GM23338 (cell line): ENCODE measurements around the gene COL4A2. TPM values are rescaled to one million over a fixed set of nuclear protein-coding genes. Genes with fewer than 3 reads are reported as not detected.

ENCODE experiments used
- ATAC-seq: fragments of 200-7000 bp; cut with Tn5 transposase; 3 replicates; pipeline ENCODE4 v1.9.1; 2020
- DNase-seq: peaks from one replicate; pipeline ENCODE4 v3.0.0-alpha.2; 2015; ENCODE audit warnings: low spot score
- H2AFZ ChIP-seq: fragments of 200-600 bp; sonication (generic); 2 replicates; pipeline ENCODE4 v1.8.0; 2016; ENCODE audit warnings: antibody characterized with exemption, mild to moderate bottlenecking, moderate library complexity
- H3F3A ChIP-seq: fragments of 200-600 bp; sonication (generic); replicated peaks from 2 replicates; pipeline ENCODE4 v1.8.0; 2017; ENCODE audit warnings: antibody characterized with exemption, mixed run types, low read depth
- H3K27ac ChIP-seq: fragments of 200-600 bp; sonication (generic); 2 replicates; pipeline ENCODE4 v1.6.1; 2016; ENCODE audit warnings: low read depth
- H3K27me3 ChIP-seq: fragments of 200-600 bp; sonication (generic); 2 replicates; pipeline ENCODE4 v1.8.0; 2016; ENCODE audit warnings: mild to moderate bottlenecking, mixed run types, moderate library complexity; ENCODE audit not compliant: insufficient read depth
- H3K36me3 ChIP-seq: fragments of 200-600 bp; sonication (generic); 2 replicates; pipeline ENCODE4 v1.8.0; 2016; ENCODE audit warnings: mild to moderate bottlenecking; ENCODE audit not compliant: insufficient read depth
- H3K4me1 ChIP-seq: fragments of 200-600 bp; sonication (generic); 2 replicates; pipeline ENCODE4 v1.8.0; 2016; ENCODE audit warnings: mild to moderate bottlenecking, moderate library complexity; ENCODE audit not compliant: insufficient read depth
- H3K4me2 ChIP-seq: fragments of 200-600 bp; sonication (generic); 2 replicates; pipeline ENCODE4 v1.7.1; 2017; ENCODE audit warnings: mixed run types
- H3K4me3 ChIP-seq: fragments of 200-600 bp; sonication (generic); 2 replicates; pipeline ENCODE4 v1.6.1; 2016; ENCODE audit warnings: mixed run types
- H3K79me2 ChIP-seq: fragments of 200-600 bp; sonication (generic); replicated peaks from 2 replicates; pipeline ENCODE4 v1.8.0; 2017; ENCODE audit warnings: mild to moderate bottlenecking; ENCODE audit not compliant: insufficient read depth
- H3K9me2 ChIP-seq: fragments of 200-600 bp; sonication (generic); 2 replicates; pipeline ENCODE4 v1.8.0; 2017; ENCODE audit not compliant: insufficient read depth
- H4K20me1 ChIP-seq: fragments of 200-600 bp; sonication (generic); replicated peaks from 2 replicates; pipeline ENCODE4 v1.8.0; 2017; ENCODE audit warnings: mild to moderate bottlenecking; ENCODE audit not compliant: insufficient read depth
- H3K27ac Mint-ChIP-seq: 2 replicates; pipeline ENCODE4 v1.8.0; 2020; ENCODE audit warnings: inconsistent platforms, mild to moderate bottlenecking, moderate library complexity, mixed read lengths
- H3K27me3 Mint-ChIP-seq: 3 replicates; pipeline ENCODE4 v1.8.0; 2022; ENCODE audit warnings: low read depth, mild to moderate bottlenecking, moderate library complexity, mixed read lengths, inconsistent platforms; ENCODE audit not compliant: insufficient read depth, poor library complexity
- H3K36me3 Mint-ChIP-seq: 3 replicates; pipeline ENCODE4 v1.8.0; 2021; ENCODE audit warnings: low read depth, mild to moderate bottlenecking, inconsistent platforms, moderate library complexity, mixed read lengths
- H3K4me1 Mint-ChIP-seq: 3 replicates; pipeline ENCODE4 v1.8.0; 2020; ENCODE audit warnings: mild to moderate bottlenecking, inconsistent platforms, mixed read lengths
- H3K4me3 Mint-ChIP-seq: 3 replicates; pipeline ENCODE4 v1.8.0; 2021; ENCODE audit warnings: moderate library complexity, mild to moderate bottlenecking, inconsistent platforms, mixed read lengths
- H3K9me3 Mint-ChIP-seq: 3 replicates; pipeline ENCODE4 v1.8.0; 2020; ENCODE audit warnings: moderate library complexity, mild to moderate bottlenecking, inconsistent platforms, mixed read lengths
- EZH2 ChIP-seq: fragments of 200-600 bp; sonication (generic); IDR thresholded peaks from one replicate; pipeline ENCODE4 v1.8.0; 2017; ENCODE audit warnings: antibody characterized with exemption, mild to moderate bottlenecking, low read depth; ENCODE audit not compliant: unreplicated experiment
- POLR2AphosphoS5 ChIP-seq: IDR thresholded peaks from 2 replicates; pipeline ENCODE4 v1.6.1; 2016; ENCODE audit warnings: antibody characterized with exemption, low read depth
- STAT1 ChIP-seq: IDR thresholded peaks from one replicate; pipeline ENCODE4 v1.6.1; 2016; ENCODE audit warnings: antibody characterized with exemption; ENCODE audit not compliant: unreplicated experiment
- ZNF114 ChIP-seq: fragments of 250-450 bp; sonication (Bioruptor Pico); IDR thresholded peaks from 2 replicates; pipeline ENCODE4 v1.5.0; 2020; ENCODE audit warnings: mild to moderate bottlenecking, moderate library complexity
- ZNF331 ChIP-seq: fragments of 250-450 bp; sonication (Bioruptor Pico); IDR thresholded peaks from 2 replicates; pipeline ENCODE4 v1.5.0; 2020; ENCODE audit warnings: low read depth, mild to moderate bottlenecking, moderate library complexity
- polyA plus RNA-seq: library from polyadenylated mRNA; unstranded; fragments of >200 nt; fragmentation: Nextera tagmentation; extraction: Ambion mirVana; gene quantifications from 2 replicates; pipeline ENCODE4 v1.2.1, GENCODE V29; 2016
- total RNA-seq: library from RNA; depleted of rRNA; stranded (reverse); fragments of >200 nt; shearing (Covaris generic); gene quantifications from 2 replicates; pipeline ENCODE4 v1.2.3, GENCODE V29; 2014
- TF ChIP-seq, protein P1 (sequence below): IDR thresholded peaks from 2 replicates; pipeline ENCODE4 v1.6.1; 2016; ENCODE audit warnings: antibody characterized with exemption
- TF ChIP-seq, protein P2 (sequence below): IDR thresholded peaks from one replicate; pipeline ENCODE4 v1.6.1; 2018; ENCODE audit warnings: antibody characterized with exemption; ENCODE audit not compliant: unreplicated experiment
- TF ChIP-seq, protein P3 (sequence below), 2 experiments: fragments of 200-600 bp in 1 of 2; sonication (generic) in 1 of 2; conservative IDR thresholded peaks; 2 replicates each; pipeline versions ENCODE4 v1.5.1 to v1.6.1; 2016 to 2017; ENCODE audit warnings: antibody characterized with exemption in 2 of 2, low read depth in 2 of 2, mild to moderate bottlenecking in 2 of 2, moderate library complexity in 1 of 2

The COL4A2 gene
- total and polyA plus RNA-seq, 2 experiments from 2014 or later = 37.4 to 131 TPM

DNA sequence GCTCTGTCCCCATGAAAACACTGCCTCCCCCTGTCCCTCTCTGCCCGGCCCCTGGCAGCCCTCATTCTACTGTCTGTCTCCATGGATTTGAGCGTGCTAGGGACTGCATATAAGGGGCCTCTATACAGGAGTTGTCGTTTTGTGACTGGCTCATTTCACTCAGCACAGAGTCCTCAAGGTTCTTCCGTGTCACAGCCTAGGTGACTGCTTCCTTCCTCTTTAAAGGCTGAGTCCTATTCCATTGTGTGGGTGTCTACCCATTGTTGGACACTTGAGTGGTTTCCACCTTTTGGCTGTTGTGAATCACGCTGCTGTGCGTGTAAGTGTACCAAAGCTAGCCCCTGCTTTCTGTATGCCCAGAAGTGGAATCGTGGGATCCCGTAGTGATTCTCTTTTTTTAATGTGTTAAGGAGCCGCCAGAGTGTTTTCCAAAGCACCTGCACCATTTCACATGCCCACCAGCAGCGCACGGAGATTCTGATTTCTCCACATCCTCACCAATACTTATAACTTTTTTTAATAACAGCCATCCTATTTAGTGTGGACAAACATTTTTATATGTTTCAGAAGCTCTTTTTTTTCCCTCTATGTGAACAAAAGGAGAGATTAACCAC is 116.7 kb downstream of the COL4A2 start:
- peaks cover 7% of the 10 kb centered on the region for H3K4me1 Mint-ChIP-seq

More for the DNA sequence above, 116.7 kb downstream of the COL4A2 start:
- Histone ChIP-seq H3K27me3 (no peaks in the 10 kb centered on the region), H3K36me3 (no peaks in the 10 kb centered on the region), H2AFZ (no peak overlapping the region), H3K4me1 (no peaks in the 10 kb centered on the region), H3K9me2 (no peaks in the 10 kb centered on the region), H3K4me3 (no peak overlapping the region), H3K27ac (peak overlapping the region; percentile 63; the same call in 1 of the 2 replicates), H3K79me2 (no peaks in the 10 kb centered on the region), H4K20me1 (no peaks in the 10 kb centered on the region), H3F3A (no peaks in the 10 kb centered on the region), H3K4me2 (no peak overlapping the region)
- peak overlapping the region; percentile 75; the same call in 1 of the 2 replicates for H3K27ac Mint-ChIP-seq
- no peak for ATAC-seq
- no peak for DNase-seq
- H3K9me3 Mint-ChIP-seq = no peaks in the 10 kb centered on the region
- peaks cover 6% of the 10 kb centered on the region for H3K27me3 Mint-ChIP-seq
- H3K4me3 Mint-ChIP-seq = no peak overlapping the region
- no peak for TF ChIP-seq ZNF331 (CRISPR knock-in tag)
- no peak for TF ChIP-seq EZH2
- TF ChIP-seq POLR2AphosphoS5 = no peak
- TF ChIP-seq, protein P1, sequence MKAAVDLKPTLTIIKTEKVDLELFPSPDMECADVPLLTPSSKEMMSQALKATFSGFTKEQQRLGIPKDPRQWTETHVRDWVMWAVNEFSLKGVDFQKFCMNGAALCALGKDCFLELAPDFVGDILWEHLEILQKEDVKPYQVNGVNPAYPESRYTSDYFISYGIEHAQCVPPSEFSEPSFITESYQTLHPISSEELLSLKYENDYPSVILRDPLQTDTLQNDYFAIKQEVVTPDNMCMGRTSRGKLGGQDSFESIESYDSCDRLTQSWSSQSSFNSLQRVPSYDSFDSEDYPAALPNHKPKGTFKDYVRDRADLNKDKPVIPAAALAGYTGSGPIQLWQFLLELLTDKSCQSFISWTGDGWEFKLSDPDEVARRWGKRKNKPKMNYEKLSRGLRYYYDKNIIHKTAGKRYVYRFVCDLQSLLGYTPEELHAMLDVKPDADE = no peak
- TF ChIP-seq, protein P2, sequence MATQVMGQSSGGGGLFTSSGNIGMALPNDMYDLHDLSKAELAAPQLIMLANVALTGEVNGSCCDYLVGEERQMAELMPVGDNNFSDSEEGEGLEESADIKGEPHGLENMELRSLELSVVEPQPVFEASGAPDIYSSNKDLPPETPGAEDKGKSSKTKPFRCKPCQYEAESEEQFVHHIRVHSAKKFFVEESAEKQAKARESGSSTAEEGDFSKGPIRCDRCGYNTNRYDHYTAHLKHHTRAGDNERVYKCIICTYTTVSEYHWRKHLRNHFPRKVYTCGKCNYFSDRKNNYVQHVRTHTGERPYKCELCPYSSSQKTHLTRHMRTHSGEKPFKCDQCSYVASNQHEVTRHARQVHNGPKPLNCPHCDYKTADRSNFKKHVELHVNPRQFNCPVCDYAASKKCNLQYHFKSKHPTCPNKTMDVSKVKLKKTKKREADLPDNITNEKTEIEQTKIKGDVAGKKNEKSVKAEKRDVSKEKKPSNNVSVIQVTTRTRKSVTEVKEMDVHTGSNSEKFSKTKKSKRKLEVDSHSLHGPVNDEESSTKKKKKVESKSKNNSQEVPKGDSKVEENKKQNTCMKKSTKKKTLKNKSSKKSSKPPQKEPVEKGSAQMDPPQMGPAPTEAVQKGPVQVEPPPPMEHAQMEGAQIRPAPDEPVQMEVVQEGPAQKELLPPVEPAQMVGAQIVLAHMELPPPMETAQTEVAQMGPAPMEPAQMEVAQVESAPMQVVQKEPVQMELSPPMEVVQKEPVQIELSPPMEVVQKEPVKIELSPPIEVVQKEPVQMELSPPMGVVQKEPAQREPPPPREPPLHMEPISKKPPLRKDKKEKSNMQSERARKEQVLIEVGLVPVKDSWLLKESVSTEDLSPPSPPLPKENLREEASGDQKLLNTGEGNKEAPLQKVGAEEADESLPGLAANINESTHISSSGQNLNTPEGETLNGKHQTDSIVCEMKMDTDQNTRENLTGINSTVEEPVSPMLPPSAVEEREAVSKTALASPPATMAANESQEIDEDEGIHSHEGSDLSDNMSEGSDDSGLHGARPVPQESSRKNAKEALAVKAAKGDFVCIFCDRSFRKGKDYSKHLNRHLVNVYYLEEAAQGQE = no peak
- no peak for TF ChIP-seq STAT1
- TF ChIP-seq, protein P3, sequence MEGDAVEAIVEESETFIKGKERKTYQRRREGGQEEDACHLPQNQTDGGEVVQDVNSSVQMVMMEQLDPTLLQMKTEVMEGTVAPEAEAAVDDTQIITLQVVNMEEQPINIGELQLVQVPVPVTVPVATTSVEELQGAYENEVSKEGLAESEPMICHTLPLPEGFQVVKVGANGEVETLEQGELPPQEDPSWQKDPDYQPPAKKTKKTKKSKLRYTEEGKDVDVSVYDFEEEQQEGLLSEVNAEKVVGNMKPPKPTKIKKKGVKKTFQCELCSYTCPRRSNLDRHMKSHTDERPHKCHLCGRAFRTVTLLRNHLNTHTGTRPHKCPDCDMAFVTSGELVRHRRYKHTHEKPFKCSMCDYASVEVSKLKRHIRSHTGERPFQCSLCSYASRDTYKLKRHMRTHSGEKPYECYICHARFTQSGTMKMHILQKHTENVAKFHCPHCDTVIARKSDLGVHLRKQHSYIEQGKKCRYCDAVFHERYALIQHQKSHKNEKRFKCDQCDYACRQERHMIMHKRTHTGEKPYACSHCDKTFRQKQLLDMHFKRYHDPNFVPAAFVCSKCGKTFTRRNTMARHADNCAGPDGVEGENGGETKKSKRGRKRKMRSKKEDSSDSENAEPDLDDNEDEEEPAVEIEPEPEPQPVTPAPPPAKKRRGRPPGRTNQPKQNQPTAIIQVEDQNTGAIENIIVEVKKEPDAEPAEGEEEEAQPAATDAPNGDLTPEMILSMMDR (conservative IDR thresholded peaks at IDR 0.05; ENCODE audit: low read depth in 2 of 2) = no peak
- no peak for TF ChIP-seq ZNF114
- no peaks in the 10 kb centered on the region; the same call in 2 of the 3 replicates for H3K36me3 Mint-ChIP-seq
